Testis (tissue), 3 donors: ENCODE results near the gene CTSE. TPM values are rescaled to one million over a fixed set of nuclear protein-coding genes. Genes with fewer than 3 reads are reported as not detected.

Source experiments
- DNase-seq: peaks from one replicate; pipeline ENCODE4 v3.0.0-alpha.2; 2019
- H3K27ac ChIP-seq, 2 donors: fragments of 200-600 bp; sonication (generic); one replicate each; pipeline ENCODE4 v1.5.1; 2019
- H3K27me3 ChIP-seq: fragments of 200-600 bp; sonication (generic); one replicate; pipeline ENCODE4 v1.5.1; 2019
- H3K36me3 ChIP-seq: fragments of 200-600 bp; sonication (generic); one replicate; pipeline ENCODE4 v1.5.1; 2017; ENCODE audit warnings: low read depth; ENCODE audit errors: missing control alignments
- H3K4me1 ChIP-seq: fragments of 200-600 bp; sonication (generic); one replicate; pipeline ENCODE4 v1.5.1; 2019
- H3K4me3 ChIP-seq, 2 donors: fragments of 200-600 bp; sonication (generic); one replicate each; pipeline ENCODE4 v1.5.1; 2017 to 2019
- H3K9me3 ChIP-seq: fragments of 200-600 bp; sonication (generic); one replicate; pipeline ENCODE4 v1.5.1; 2017
- CTCF ChIP-seq, 3 experiments: fragments of 450-650 bp in 2 of 3; fragments of 200-600 bp in 1 of 3; sonication (generic) in 1 of 3; IDR thresholded peaks; one replicate each; pipeline ENCODE4 v1.5.1; 2016 to 2019; ENCODE audit warnings: antibody characterized with exemption in 3 of 3, mild to moderate bottlenecking in 2 of 3, moderate library complexity in 1 of 3
- POLR2A ChIP-seq: fragments of 450-650 bp; IDR thresholded peaks from one replicate; pipeline ENCODE4 v1.6.1; 2017; ENCODE audit warnings: antibody characterized with exemption, mild to moderate bottlenecking, moderate library complexity
- WGBS, 2 donors: methylation state at CpG; one replicate each; pipeline ENCODE4 v1.1.5; 2018; 5-methylcytosine and 5-hydroxymethylcytosine counted together
- intact Hi-C: fragments of 100-400 bp; cut with DNase I; formaldehyde crosslinking; loops from one replicate; pipeline ENCODE4 v1.15.1; 2023; ENCODE audit warnings: low total_unique reads
- polyA plus RNA-seq: library from polyadenylated mRNA; stranded (reverse); fragments of 350-450 nt; fragmentation: Illumina TruSeq; extraction: RNeasy Lipid Tissue Mini Kit (QIAGEN cat#74804); gene quantifications from one replicate; pipeline ENCODE4 v1.2.3, GENCODE V29; 2014; ENCODE audit warnings: low read depth, low replicate concordance; ENCODE audit not compliant: insufficient read depth
- total RNA-seq, 2 donors: library from RNA; depleted of rRNA; stranded (reverse); fragments of >200 nt; gene quantifications; one replicate each; pipeline ENCODE4 v1.2.3, GENCODE V29; 2016

Gene CTSE
- total and polyA plus RNA-seq, 3 donors from 2014 or later, result 0.16 to 0.98 TPM; not detected in 1

- Histone ChIP-seq H3K27me3 (no peaks in the 10 kb centered on the region), H3K9me3 (no peaks in the 10 kb centered on the region), H3K36me3 (no peaks in the 10 kb centered on the region), H3K4me3 (no peak overlapping the region), H3K4me1 (no peaks in the 10 kb centered on the region), H3K27ac (no peak overlapping the region)
- intact Hi-C loops, result no loop called here
- no peak for DNase-seq
- TF ChIP-seq POLR2A (no peak), CTCF (IDR thresholded peaks at IDR 0.05) (no peak)
- WGBS, 2 donors, result 87 to 94% methylated on average over 6 of the region's 6 CpGs
Measured at GRCh38 chr1:206050655-206051235, 27.1 kb upstream of the CTSE start.

- Histone ChIP-seq H3K27ac (no peak overlapping the region), H3K9me3 (no peaks in the 10 kb centered on the region), H3K4me3 (no peak overlapping the region), H3K27me3 (no peaks in the 10 kb centered on the region), H3K36me3 (no peaks in the 10 kb centered on the region), H3K4me1 (no peaks in the 10 kb centered on the region)
- WGBS, 2 donors, result 87 to 89% methylated on average over 3 of the region's 3 CpGs
- no peak for DNase-seq
- intact Hi-C loops, result no loop called here
- TF ChIP-seq CTCF (IDR thresholded peaks at IDR 0.05) (no peak), POLR2A (no peak)
Measured at GRCh38 chr1:206049919-206050600, 26.4 kb upstream of the CTSE start.

DNA sequence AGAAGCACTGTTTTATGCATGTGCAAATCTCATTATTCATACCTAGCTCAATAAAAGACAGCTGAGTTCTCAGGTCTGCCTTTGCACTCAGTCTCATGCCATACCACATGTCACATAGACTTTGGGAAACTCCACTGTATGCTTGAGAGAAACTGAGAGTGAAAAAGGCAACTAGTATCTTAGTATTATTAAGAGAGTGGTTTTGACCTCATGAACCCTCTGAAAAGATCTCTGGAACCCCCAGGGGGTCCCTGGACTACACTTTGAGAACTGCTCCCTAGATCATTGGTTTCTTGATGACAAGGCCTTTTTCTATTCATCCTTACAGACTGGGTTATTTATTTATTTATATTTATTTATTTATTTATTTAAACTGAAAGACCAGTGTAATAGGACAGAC, 25.6 kb upstream of the CTSE start:
- no peaks in the 10 kb centered on the region for H3K27me3 ChIP-seq
- H3K36me3 ChIP-seq, result no peaks in the 10 kb centered on the region
- DNase-seq, result no peak
- intact Hi-C loops, result no loop called here
- no peaks in the 10 kb centered on the region for H3K4me1 ChIP-seq
- no peaks in the 10 kb centered on the region for H3K9me3 ChIP-seq
- no peak overlapping the region for H3K27ac ChIP-seq
- TF ChIP-seq CTCF (IDR thresholded peaks at IDR 0.05) (no peak), POLR2A (no peak)
- H3K4me3 ChIP-seq, result no peak overlapping the region

DNA sequence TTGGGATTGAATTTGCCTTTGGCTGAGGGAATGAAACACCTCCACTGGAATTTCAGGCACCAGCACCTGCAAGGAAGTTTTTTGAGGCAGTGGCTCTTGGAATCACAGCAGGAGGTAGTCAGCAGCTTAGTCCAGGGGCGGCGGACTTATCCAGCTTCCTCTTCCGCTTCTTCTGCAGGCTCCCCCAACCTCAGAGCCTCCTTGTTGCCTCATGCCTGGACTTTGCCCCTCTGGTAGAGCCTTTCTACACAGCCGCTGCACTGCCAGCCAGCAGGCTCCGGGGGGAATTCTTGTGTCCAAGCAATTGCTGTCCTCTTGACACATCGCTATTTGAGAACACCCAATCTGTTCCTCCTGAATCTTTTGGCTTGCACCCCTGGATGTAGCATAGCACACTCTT, 24.9 kb upstream of the CTSE start:
- no peak for TF ChIP-seq POLR2A
- no peak for TF ChIP-seq CTCF (IDR thresholded peaks at IDR 0.05)
- WGBS, 2 donors, result 79 to 85% methylated on average over 6 of the region's 6 CpGs

DNA sequence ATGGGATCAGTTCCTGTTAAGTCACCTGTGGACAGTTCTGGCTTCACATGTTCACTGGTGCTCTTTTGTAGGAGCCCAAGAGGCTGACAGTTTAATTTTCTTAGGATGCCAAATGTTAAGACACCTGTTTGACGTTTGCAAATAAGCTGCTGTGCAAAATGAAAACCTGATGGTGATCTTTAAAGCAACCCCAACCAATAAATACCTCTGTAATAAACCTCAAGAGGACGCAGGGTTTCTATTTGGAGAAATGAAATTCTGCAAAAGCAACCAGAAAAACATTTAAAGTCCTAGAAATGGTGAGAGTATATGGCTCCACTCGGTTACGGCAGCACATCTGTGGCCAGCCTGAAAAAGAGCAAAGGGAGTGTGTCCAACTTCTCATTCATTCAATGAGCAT, 23.6 kb upstream of the CTSE start:
- no peaks in the 10 kb centered on the region for H3K27me3 ChIP-seq
- H3K27ac ChIP-seq, result no peak overlapping the region
- WGBS, 2 donors, result 70 to 81% methylated on average over 4 of the region's 4 CpGs
- H3K36me3 ChIP-seq, result no peaks in the 10 kb centered on the region
- H3K4me1 ChIP-seq, result no peaks in the 10 kb centered on the region
- H3K4me3 ChIP-seq, result no peak overlapping the region
- no peak for DNase-seq
- no peak for TF ChIP-seq POLR2A
- TF ChIP-seq CTCF (IDR thresholded peaks at IDR 0.05), result no peak
- no peaks in the 10 kb centered on the region for H3K9me3 ChIP-seq
- intact Hi-C loops, result no loop called here

More for the DNA sequence above, 24.9 kb upstream of the CTSE start:
- Histone ChIP-seq H3K9me3 (no peaks in the 10 kb centered on the region), H3K36me3 (no peaks in the 10 kb centered on the region), H3K4me3 (no peak overlapping the region), H3K27me3 (no peaks in the 10 kb centered on the region), H3K4me1 (no peaks in the 10 kb centered on the region), H3K27ac (no peak overlapping the region)
- no peak for DNase-seq
- intact Hi-C loops, result no loop called here
